ENCODE measurements around the gene EBF4.

DNA sequence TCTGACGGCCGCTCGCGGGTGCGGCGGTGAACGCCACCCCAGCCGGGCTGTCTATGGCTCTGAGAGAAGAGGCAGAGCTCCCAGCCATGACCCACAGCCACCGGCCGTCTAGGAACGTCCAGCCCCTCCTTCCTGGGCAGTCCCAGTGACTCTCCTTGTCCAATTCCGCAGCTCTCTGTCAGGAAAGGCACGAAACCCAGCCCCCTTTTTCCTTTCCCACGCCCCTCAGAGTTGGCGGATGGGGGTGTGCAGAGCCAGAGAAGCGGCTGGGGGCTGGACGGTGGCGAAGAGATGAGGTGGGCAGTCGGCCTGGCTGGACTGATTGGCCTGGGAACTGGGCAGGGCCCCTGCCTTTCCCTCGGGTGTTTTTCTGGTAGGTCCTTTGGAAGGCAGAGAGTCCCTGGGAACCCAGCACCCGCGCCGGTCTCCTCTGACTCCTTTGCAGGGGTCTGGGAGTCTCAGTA is 1.5 kb downstream of the EBF4 start:
- TF ChIP-seq, protein P1, sequence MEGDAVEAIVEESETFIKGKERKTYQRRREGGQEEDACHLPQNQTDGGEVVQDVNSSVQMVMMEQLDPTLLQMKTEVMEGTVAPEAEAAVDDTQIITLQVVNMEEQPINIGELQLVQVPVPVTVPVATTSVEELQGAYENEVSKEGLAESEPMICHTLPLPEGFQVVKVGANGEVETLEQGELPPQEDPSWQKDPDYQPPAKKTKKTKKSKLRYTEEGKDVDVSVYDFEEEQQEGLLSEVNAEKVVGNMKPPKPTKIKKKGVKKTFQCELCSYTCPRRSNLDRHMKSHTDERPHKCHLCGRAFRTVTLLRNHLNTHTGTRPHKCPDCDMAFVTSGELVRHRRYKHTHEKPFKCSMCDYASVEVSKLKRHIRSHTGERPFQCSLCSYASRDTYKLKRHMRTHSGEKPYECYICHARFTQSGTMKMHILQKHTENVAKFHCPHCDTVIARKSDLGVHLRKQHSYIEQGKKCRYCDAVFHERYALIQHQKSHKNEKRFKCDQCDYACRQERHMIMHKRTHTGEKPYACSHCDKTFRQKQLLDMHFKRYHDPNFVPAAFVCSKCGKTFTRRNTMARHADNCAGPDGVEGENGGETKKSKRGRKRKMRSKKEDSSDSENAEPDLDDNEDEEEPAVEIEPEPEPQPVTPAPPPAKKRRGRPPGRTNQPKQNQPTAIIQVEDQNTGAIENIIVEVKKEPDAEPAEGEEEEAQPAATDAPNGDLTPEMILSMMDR (conservative IDR thresholded peaks at IDR 0.05; ENCODE audit: low read length), result no peak
- TF ChIP-seq EZH2phosphoT487 (IDR thresholded peaks at IDR 0.05; ENCODE audit: borderline replicate concordance), result no peak

All from Loucy (cell line).